WTC11 (cell line): ENCODE results near the gene EXOC4. TPM values are rescaled to one million over a fixed set of nuclear protein-coding genes. Genes with fewer than 3 reads are reported as not detected.

ENCODE experiments used
- ATAC-seq: fragments of 200-7000 bp; cut with Tn5 transposase; 2 replicates; pipeline ENCODE4 v1.10.0; 2021; ENCODE audit warnings: mild to moderate bottlenecking, moderate library complexity
- CTCF ChIA-PET: fragments of 300-600 bp; sonication (Branson Sonifier 250); formaldehyde crosslinking; loops from one replicate; lab custom pipeline; 2021; ENCODE audit warnings: antibody characterized with exemption; lab: Charles Lee
- POLR2A ChIA-PET: fragments of 350-600 bp; sonication (Branson Sonifier 250); formaldehyde crosslinking; loops from one replicate; lab custom pipeline; 2021; ENCODE audit warnings: antibody characterized with exemption; lab: Charles Lee
- DNase-seq: peaks from one replicate; pipeline ENCODE4 v3.0.0; 2021; ENCODE audit warnings: low spot score
- H3K27ac Mint-ChIP-seq: 2 replicates; pipeline ENCODE4 v1.8.0; 2021; ENCODE audit warnings: mixed read lengths
- H3K27me3 Mint-ChIP-seq: 2 replicates; pipeline ENCODE4 v1.8.0; 2021; ENCODE audit warnings: low read depth, mild to moderate bottlenecking, moderate library complexity, mixed read lengths
- H3K36me3 Mint-ChIP-seq: 2 replicates; pipeline ENCODE4 v1.8.0; 2021; ENCODE audit warnings: mixed read lengths
- H3K4me1 Mint-ChIP-seq: 2 replicates; pipeline ENCODE4 v1.8.0; 2022; ENCODE audit warnings: mixed read lengths
- H3K4me3 Mint-ChIP-seq: 2 replicates; pipeline ENCODE4 v1.8.0; 2021; ENCODE audit warnings: mild to moderate bottlenecking, moderate library complexity, mixed read lengths
- H3K9me3 Mint-ChIP-seq: 2 replicates; pipeline ENCODE4 v1.8.0; 2021; ENCODE audit warnings: mixed read lengths
- ATF1 ChIP-seq: sonication (generic); formaldehyde crosslinking; IDR thresholded peaks from 2 replicates; pipeline ENCODE4 v1.8.1; 2023; ENCODE audit warnings: mild to moderate bottlenecking, moderate library complexity, missing genetic modification reagents
- CBFB ChIP-seq: sonication (generic); formaldehyde crosslinking; IDR thresholded peaks from 2 replicates; pipeline ENCODE4 v1.8.1; 2022; ENCODE audit warnings: mild to moderate bottlenecking, low read depth, missing genetic modification reagents
- CDX4 ChIP-seq: fragments of 250-450 bp; sonication (Bioruptor Pico); IDR thresholded peaks from 2 replicates; pipeline ENCODE4 v1.9.0; 2021; ENCODE audit warnings: moderate library complexity, mild to moderate bottlenecking, inconsistent platforms, borderline replicate concordance
- CREM ChIP-seq: sonication (generic); formaldehyde crosslinking; IDR thresholded peaks from 2 replicates; pipeline ENCODE4 v1.8.1; 2022; ENCODE audit warnings: mild to moderate bottlenecking, missing genetic modification reagents, moderate library complexity
- CTCF ChIP-seq: fragments of 200-600 bp; IDR thresholded peaks from 2 replicates; pipeline ENCODE4 v1.8.0; 2022; ENCODE audit warnings: antibody characterized with exemption
- E2F4 ChIP-seq: sonication (generic); formaldehyde crosslinking; IDR thresholded peaks from 2 replicates; pipeline ENCODE4 v1.8.1; 2022; ENCODE audit warnings: low read depth, mild to moderate bottlenecking, moderate library complexity, missing genetic modification reagents, borderline replicate concordance
- ETV6 ChIP-seq: sonication (generic); formaldehyde crosslinking; IDR thresholded peaks from 2 replicates; pipeline ENCODE4 v1.8.1; 2022; ENCODE audit warnings: mild to moderate bottlenecking, missing genetic modification reagents
- FOXJ3 ChIP-seq: sonication (generic); formaldehyde crosslinking; IDR thresholded peaks from 2 replicates; pipeline ENCODE4 v1.9.0; 2021; ENCODE audit warnings: missing genetic modification reagents, mild to moderate bottlenecking, borderline replicate concordance
- GABPB1 ChIP-seq: sonication (generic); formaldehyde crosslinking; IDR thresholded peaks from 2 replicates; pipeline ENCODE4 v1.8.1; 2023; ENCODE audit warnings: mild to moderate bottlenecking, missing genetic modification reagents
- JUN ChIP-seq: sonication (generic); formaldehyde crosslinking; IDR thresholded peaks from 2 replicates; pipeline ENCODE4 v1.8.0; 2023; ENCODE audit warnings: mild to moderate bottlenecking, missing genetic modification reagents
- KAT7 ChIP-seq: sonication (generic); formaldehyde crosslinking; IDR thresholded peaks from 2 replicates; pipeline ENCODE4 v1.8.1; 2023; ENCODE audit warnings: missing genetic modification reagents, mild to moderate bottlenecking, borderline replicate concordance
- NFYB ChIP-seq: sonication (generic); formaldehyde crosslinking; conservative IDR thresholded peaks from 2 replicates; pipeline ENCODE4 v1.8.0; 2022; ENCODE audit warnings: low read depth, missing genetic modification reagents
- NR3C1 ChIP-seq: sonication (generic); formaldehyde crosslinking; conservative IDR thresholded peaks from 2 replicates; pipeline ENCODE4 v1.8.1; 2023; ENCODE audit warnings: low read depth, mild to moderate bottlenecking, missing genetic modification reagents
- RORB ChIP-seq: fragments of 250-450 bp; sonication (Bioruptor Pico); IDR thresholded peaks from 2 replicates; pipeline ENCODE4 v1.9.0; 2021; ENCODE audit warnings: mild to moderate bottlenecking
- SMAD4 ChIP-seq: sonication (generic); formaldehyde crosslinking; IDR thresholded peaks from 2 replicates; pipeline ENCODE4 v1.8.0; 2022; ENCODE audit warnings: mild to moderate bottlenecking, missing genetic modification reagents
- SOX15 ChIP-seq: fragments of 250-450 bp; sonication (Bioruptor Pico); IDR thresholded peaks from 2 replicates; pipeline ENCODE4 v1.9.0; 2021; ENCODE audit warnings: mild to moderate bottlenecking
- TEAD4 ChIP-seq: sonication (generic); formaldehyde crosslinking; IDR thresholded peaks from 2 replicates; pipeline ENCODE4 v1.8.0; 2022; ENCODE audit warnings: mild to moderate bottlenecking, missing genetic modification reagents
- ZNF138 ChIP-seq: sonication (generic); formaldehyde crosslinking; conservative IDR thresholded peaks from 2 replicates; pipeline ENCODE4 v1.8.1; 2022; ENCODE audit warnings: mild to moderate bottlenecking, moderate library complexity, missing genetic modification reagents
- ZNF671 ChIP-seq: fragments of 250-450 bp; sonication (Bioruptor Pico); IDR thresholded peaks from 2 replicates; pipeline ENCODE4 v1.8.0; 2021; ENCODE audit warnings: mild to moderate bottlenecking
- total RNA-seq: library from RNA; stranded (reverse); gene quantifications from 3 replicates; pipeline ENCODE4 v1.2.3, GENCODE V29; 2021
- TF ChIP-seq, protein P1 (sequence below): sonication (generic); formaldehyde crosslinking; IDR thresholded peaks from 2 replicates; pipeline ENCODE4 v1.8.1; 2023; ENCODE audit warnings: mild to moderate bottlenecking, missing genetic modification reagents
- TF ChIP-seq, protein P2 (sequence below): sonication (generic); formaldehyde crosslinking; IDR thresholded peaks from 2 replicates; pipeline ENCODE4 v1.8.1; 2023; ENCODE audit warnings: mild to moderate bottlenecking, missing genetic modification reagents, moderate library complexity
- TF ChIP-seq, protein P3 (sequence below): sonication (generic); formaldehyde crosslinking; IDR thresholded peaks from 2 replicates; pipeline ENCODE4 v1.8.0; 2022; ENCODE audit warnings: mild to moderate bottlenecking, missing genetic modification reagents
- TF ChIP-seq, protein P4 (sequence below): sonication (generic); formaldehyde crosslinking; conservative IDR thresholded peaks from 2 replicates; pipeline ENCODE4 v1.8.1; 2023; ENCODE audit warnings: mild to moderate bottlenecking, low read depth, missing genetic modification reagents, moderate library complexity

EXOC4 gene
- total RNA-seq, 1 experiment from 2014 or later: 62.0 TPM

DNA sequence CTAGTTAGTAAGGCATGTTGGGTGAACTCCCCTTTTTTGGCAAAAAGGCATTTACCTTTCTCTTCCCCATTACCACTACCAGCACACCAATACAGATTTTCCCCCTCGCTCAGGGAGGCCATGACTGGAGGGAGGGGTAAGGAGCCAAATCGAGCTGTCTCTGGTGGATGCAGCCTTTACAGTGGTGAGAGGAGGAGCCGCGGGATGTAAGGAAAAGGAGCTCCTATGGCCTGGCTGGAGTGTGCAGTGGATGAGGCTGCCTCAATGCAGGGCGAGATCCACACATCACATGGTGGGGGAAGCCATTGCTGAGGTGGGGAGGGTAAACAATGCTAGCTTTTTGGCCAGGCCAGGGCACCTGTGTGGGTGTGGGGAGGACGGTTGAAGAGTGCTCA, 416.2 kb downstream of the EXOC4 start:
- Mint-ChIP-seq H3K36me3 (no peaks in the 10 kb centered on the region), H3K4me3 (no peak overlapping the region), H3K4me1 (peaks cover 32% of the 10 kb centered on the region), H3K27me3 (no peaks in the 10 kb centered on the region), H3K27ac (peak overlapping the region; percentile 22; the same call in 1 of the 2 replicates), H3K9me3 (peaks cover 4% of the 10 kb centered on the region; the same call in 1 of the 2 replicates)
- ATAC-seq (peak; percentile 81), DNase-seq (peak; percentile 16)
- POLR2A ChIA-PET: no interaction called here
- TF ChIP-seq NR3C1 (CRISPR knock-in tag) (no peak), JUN (CRISPR knock-in tag) (no peak), CDX4 (CRISPR knock-in tag) (no peak), E2F4 (CRISPR knock-in tag) (no peak), TEAD4 (CRISPR knock-in tag) (no peak), GABPB1 (CRISPR knock-in tag) (no peak), NFYB (CRISPR knock-in tag) (no peak), CBFB (CRISPR knock-in tag) (no peak), SMAD4 (CRISPR knock-in tag) (no peak), CTCF (no peak), ZNF138 (CRISPR knock-in tag) (no peak), KAT7 (no peak)
- TF ChIP-seq, protein P1, sequence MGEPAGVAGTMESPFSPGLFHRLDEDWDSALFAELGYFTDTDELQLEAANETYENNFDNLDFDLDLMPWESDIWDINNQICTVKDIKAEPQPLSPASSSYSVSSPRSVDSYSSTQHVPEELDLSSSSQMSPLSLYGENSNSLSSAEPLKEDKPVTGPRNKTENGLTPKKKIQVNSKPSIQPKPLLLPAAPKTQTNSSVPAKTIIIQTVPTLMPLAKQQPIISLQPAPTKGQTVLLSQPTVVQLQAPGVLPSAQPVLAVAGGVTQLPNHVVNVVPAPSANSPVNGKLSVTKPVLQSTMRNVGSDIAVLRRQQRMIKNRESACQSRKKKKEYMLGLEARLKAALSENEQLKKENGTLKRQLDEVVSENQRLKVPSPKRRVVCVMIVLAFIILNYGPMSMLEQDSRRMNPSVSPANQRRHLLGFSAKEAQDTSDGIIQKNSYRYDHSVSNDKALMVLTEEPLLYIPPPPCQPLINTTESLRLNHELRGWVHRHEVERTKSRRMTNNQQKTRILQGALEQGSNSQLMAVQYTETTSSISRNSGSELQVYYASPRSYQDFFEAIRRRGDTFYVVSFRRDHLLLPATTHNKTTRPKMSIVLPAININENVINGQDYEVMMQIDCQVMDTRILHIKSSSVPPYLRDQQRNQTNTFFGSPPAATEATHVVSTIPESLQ (CRISPR knock-in tag): no peak
- TF ChIP-seq, protein P2, sequence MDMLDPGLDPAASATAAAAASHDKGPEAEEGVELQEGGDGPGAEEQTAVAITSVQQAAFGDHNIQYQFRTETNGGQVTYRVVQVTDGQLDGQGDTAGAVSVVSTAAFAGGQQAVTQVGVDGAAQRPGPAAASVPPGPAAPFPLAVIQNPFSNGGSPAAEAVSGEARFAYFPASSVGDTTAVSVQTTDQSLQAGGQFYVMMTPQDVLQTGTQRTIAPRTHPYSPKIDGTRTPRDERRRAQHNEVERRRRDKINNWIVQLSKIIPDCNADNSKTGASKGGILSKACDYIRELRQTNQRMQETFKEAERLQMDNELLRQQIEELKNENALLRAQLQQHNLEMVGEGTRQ (CRISPR knock-in tag): no peak
- TF ChIP-seq, protein P3, sequence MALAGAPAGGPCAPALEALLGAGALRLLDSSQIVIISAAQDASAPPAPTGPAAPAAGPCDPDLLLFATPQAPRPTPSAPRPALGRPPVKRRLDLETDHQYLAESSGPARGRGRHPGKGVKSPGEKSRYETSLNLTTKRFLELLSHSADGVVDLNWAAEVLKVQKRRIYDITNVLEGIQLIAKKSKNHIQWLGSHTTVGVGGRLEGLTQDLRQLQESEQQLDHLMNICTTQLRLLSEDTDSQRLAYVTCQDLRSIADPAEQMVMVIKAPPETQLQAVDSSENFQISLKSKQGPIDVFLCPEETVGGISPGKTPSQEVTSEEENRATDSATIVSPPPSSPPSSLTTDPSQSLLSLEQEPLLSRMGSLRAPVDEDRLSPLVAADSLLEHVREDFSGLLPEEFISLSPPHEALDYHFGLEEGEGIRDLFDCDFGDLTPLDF (CRISPR knock-in tag): no peak
- CTCF ChIA-PET: interaction anchor here (0.5 to 0.9 kb wide), 4 partner anchors 325 to 729 kb away, joined by 3 to 5 read pairs (median 4); no protein-coding TSS in a partner anchor

DNA sequence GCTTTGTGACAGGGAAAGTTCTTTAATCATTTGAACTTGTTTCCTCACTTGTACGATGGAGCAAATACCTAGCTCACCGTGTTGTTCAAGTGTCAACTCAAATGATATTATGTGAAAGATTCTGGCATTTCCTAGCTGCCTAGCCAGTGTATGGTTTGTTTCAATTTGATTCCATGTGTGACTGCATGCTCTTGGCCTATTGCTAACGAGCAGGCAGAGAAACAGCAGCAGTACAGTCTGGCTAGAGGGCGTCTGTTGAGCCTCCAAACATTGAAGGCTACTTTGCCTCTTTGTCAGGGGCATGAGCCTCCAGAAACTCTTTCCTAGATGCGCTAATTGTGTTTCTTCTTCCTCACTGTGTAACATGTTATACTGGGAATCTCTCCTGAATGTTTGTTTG, 417.4 kb downstream of the EXOC4 start:
- no peaks in the 10 kb centered on the region for H3K36me3 Mint-ChIP-seq
- peaks cover 27% of the 10 kb centered on the region for H3K4me1 Mint-ChIP-seq
- ATAC-seq (no peak), DNase-seq (no peak)
- POLR2A ChIA-PET: no interaction called here
- CTCF ChIA-PET: no interaction called here
- H3K27me3 Mint-ChIP-seq: no peaks in the 10 kb centered on the region
- no peak overlapping the region for H3K4me3 Mint-ChIP-seq
- no peak overlapping the region for H3K27ac Mint-ChIP-seq
- no peak for TF ChIP-seq NFYB (CRISPR knock-in tag)
- TF ChIP-seq ATF1 (CRISPR knock-in tag): no peak
- no peak for TF ChIP-seq ETV6
- TF ChIP-seq CREM (CRISPR knock-in tag): no peak
- no peak for TF ChIP-seq KAT7
- no peak for TF ChIP-seq RORB (CRISPR knock-in tag)
- no peak for TF ChIP-seq SOX15 (CRISPR knock-in tag)
- TF ChIP-seq ZNF671 (CRISPR knock-in tag): no peak
- TF ChIP-seq, protein P4, sequence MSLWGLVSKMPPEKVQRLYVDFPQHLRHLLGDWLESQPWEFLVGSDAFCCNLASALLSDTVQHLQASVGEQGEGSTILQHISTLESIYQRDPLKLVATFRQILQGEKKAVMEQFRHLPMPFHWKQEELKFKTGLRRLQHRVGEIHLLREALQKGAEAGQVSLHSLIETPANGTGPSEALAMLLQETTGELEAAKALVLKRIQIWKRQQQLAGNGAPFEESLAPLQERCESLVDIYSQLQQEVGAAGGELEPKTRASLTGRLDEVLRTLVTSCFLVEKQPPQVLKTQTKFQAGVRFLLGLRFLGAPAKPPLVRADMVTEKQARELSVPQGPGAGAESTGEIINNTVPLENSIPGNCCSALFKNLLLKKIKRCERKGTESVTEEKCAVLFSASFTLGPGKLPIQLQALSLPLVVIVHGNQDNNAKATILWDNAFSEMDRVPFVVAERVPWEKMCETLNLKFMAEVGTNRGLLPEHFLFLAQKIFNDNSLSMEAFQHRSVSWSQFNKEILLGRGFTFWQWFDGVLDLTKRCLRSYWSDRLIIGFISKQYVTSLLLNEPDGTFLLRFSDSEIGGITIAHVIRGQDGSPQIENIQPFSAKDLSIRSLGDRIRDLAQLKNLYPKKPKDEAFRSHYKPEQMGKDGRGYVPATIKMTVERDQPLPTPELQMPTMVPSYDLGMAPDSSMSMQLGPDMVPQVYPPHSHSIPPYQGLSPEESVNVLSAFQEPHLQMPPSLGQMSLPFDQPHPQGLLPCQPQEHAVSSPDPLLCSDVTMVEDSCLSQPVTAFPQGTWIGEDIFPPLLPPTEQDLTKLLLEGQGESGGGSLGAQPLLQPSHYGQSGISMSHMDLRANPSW: no peak
- TF ChIP-seq FOXJ3 (CRISPR knock-in tag): no peak
- TF ChIP-seq, protein P2 (CRISPR knock-in tag): no peak
- TF ChIP-seq, all 79 proteins: peak for 0
- H3K9me3 Mint-ChIP-seq: peaks cover 4% of the 10 kb centered on the region; the same call in 1 of the 2 replicates
